Type B pancreatic cell (in vitro differentiated cells): Measurements from ENCODE around the gene SKAP1. TPM values are rescaled to one million over a fixed set of nuclear protein-coding genes. Genes with fewer than 3 reads are reported as not detected.

Experiments used
- DNase-seq: peaks from one replicate; pipeline ENCODE4 v3.0.0; 2021; ENCODE audit warnings: mixed read lengths; ENCODE audit not compliant: unreplicated experiment; ENCODE audit errors: extremely low spot score
- H3K27ac Mint-ChIP-seq: 2 replicates; pipeline ENCODE4 v1.8.0; 2021; ENCODE audit warnings: mild to moderate bottlenecking, mixed read lengths
- H3K27me3 Mint-ChIP-seq: 2 replicates; pipeline ENCODE4 v1.8.0; 2021; ENCODE audit warnings: mixed read lengths
- H3K36me3 Mint-ChIP-seq: 2 replicates; pipeline ENCODE4 v1.8.0; 2021; ENCODE audit warnings: mixed read lengths
- H3K4me1 Mint-ChIP-seq: one replicate; pipeline ENCODE4 v1.8.0; 2021; ENCODE audit warnings: mixed read lengths; ENCODE audit not compliant: unreplicated experiment
- H3K4me3 Mint-ChIP-seq: 2 replicates; pipeline ENCODE4 v1.8.0; 2021; ENCODE audit warnings: mild to moderate bottlenecking, mixed read lengths
- H3K9me3 Mint-ChIP-seq: 2 replicates; pipeline ENCODE4 v1.8.0; 2021; ENCODE audit warnings: mixed read lengths
- CTCF ChIP-seq: fragments of 200-600 bp; sonication (generic); conservative IDR thresholded peaks from 2 replicates; pipeline ENCODE4 v1.5.0; 2021; ENCODE audit warnings: antibody characterized with exemption, mild to moderate bottlenecking
- microRNA-seq: library from miRNA; unstranded; fragments of <30 nt; microRNA quantifications from one replicate; pipeline ENCODE4, GENCODE V29; 2020
- total RNA-seq: library from RNA; stranded (reverse); gene quantifications from 2 replicates; pipeline ENCODE4 v1.2.1, GENCODE V29; 2021; ENCODE audit warnings: low replicate concordance

SKAP1 gene
- total RNA-seq, 1 donor from 2014 or later: 0.43 TPM

DNA sequence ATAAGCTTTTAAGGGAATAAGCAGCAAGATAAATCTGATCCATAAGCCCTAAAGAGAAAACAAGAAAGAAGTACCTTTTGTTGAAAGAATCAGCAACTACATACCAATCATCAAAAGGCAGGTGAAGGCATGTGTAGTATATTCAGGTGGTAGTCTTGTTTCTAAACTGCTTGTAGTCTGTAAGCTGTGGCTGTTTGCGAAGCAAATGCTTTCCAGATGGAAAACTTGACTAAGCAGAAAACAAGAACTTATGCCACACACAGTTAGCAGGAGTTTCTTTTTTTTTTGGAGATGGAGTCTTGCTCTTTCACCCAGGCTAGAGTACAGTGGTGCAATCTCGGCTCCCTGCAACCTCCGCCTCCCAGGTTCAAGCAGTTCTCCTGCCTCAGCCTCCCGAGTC, 334.4 kb downstream of the SKAP1 start:
- Mint-ChIP-seq H3K4me1 (peaks cover 26% of the 10 kb centered on the region), H3K27me3 (no peaks in the 10 kb centered on the region), H3K27ac (no peak overlapping the region), H3K4me3 (no peak overlapping the region), H3K9me3 (no peaks in the 10 kb centered on the region), H3K36me3 (peaks cover 17% of the 10 kb centered on the region)
- TF ChIP-seq CTCF: no peak
- no peak for DNase-seq

DNA sequence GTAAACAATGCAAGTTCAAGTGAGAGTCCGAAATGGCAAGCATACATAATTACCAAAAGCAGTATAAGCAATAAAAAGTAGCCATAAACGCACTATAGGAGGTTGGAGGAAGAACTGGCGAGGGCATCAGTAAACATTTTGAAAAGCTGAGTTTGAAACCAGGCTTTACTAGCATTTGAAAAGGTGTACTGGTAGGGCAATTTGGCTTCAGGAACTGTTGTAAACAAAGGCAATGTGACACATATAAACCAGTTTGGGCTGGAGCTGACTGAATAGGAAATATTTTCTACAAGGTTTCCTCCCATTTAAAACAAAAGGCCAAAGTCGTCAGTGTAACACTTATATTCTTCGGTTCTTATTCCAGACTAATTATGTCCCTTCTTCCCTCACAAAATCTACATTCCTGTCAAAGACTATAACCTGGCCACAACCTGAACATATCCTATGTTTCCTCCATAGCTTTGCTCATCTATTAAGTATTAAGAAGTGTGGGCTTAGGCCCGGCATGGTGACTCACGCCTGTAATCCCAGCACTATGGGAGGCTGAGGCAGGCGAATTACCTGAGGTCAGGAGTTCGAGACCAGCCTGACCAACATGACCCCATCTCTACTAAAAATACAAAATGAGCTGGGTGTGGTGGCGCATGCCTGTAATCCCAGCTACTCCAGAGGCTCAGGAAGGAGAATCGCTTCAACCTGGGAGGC, 336.5 kb downstream of the SKAP1 start:
- Mint-ChIP-seq H3K27me3 (no peaks in the 10 kb centered on the region), H3K36me3 (peaks cover 19% of the 10 kb centered on the region), H3K9me3 (no peaks in the 10 kb centered on the region), H3K27ac (peak overlapping the region; percentile 16), H3K4me3 (no peak overlapping the region), H3K4me1 (peaks cover 28% of the 10 kb centered on the region)
- no peak for DNase-seq
- no peak for TF ChIP-seq CTCF

GRCh38 chr17:48084932-48085331, 345.1 kb downstream of the SKAP1 start:
- no peak overlapping the region for H3K27ac Mint-ChIP-seq
- H3K4me3 Mint-ChIP-seq: no peak overlapping the region
- H3K4me1 Mint-ChIP-seq: peaks cover 14% of the 10 kb centered on the region
- TF ChIP-seq CTCF: no peak
- peaks cover 4% of the 10 kb centered on the region for H3K36me3 Mint-ChIP-seq
- H3K9me3 Mint-ChIP-seq: no peaks in the 10 kb centered on the region
- no peak for DNase-seq
- H3K27me3 Mint-ChIP-seq: no peaks in the 10 kb centered on the region

Small RNA genes lying within 50 kb of the gene (microRNA-seq; reads per million reads assigned to microRNA genes)
- not detected for gene MIR1203

Other genes starting within 250 kb of the SKAP1 start
- 0.29 and 0.79 TPM in 2 replicates for gene HOXB1, start 100.8 kb upstream of the SKAP1 start, total RNA-seq
- 35.6 and 36.5 TPM in 2 replicates for gene HOXB2, start 114.9 kb upstream of the SKAP1 start, total RNA-seq
- gene HOXB4, start 148.1 kb upstream of the SKAP1 start, total RNA-seq: 14.8 and 27.0 TPM in 2 replicates
- 46.9 and 93.7 TPM in 2 replicates for gene HOXB3, start 160.0 kb upstream of the SKAP1 start, total RNA-seq
- gene HOXB5, start 163.6 kb upstream of the SKAP1 start, total RNA-seq: 10.1 and 20.8 TPM in 2 replicates
- gene HOXB6, start 174.8 kb upstream of the SKAP1 start, total RNA-seq: 17.6 and 20.3 TPM in 2 replicates
- gene HOXB7, start 180.8 kb upstream of the SKAP1 start, total RNA-seq: 9.8 and 11.7 TPM in 2 replicates
- 16.0 and 17.1 TPM in 2 replicates for gene HOXB8, start 185.1 kb upstream of the SKAP1 start, total RNA-seq
- gene HOXB9, start 196.1 kb upstream of the SKAP1 start, total RNA-seq: 1.6 and 9.4 TPM in 2 replicates